ENCODE data around the gene PTCD2.

PTCD2 gene

DNA sequence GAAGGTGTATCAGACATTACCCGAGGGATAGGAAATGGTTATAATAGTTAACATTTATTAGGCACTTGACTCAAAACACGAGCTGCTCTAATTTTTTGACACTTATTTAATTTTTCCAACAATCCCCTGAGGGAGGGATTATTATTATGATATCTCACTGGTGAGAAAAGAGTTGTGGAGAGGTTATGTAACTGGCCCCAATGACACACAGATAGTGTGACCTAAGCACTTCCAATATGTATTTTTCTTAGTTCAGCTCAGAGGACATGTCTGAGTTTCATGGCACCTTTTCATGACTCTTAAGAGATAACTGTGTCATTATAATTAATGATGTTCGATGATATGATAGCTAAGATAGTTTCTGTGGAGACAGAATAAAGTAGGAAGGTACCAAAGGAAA lies 86.9 kb downstream of the PTCD2 start:
- TF ChIP-seq CTCF (conservative IDR thresholded peaks at IDR 0.05; ENCODE audit: low read length) (no peak), EZH2phosphoT487 (IDR thresholded peaks at IDR 0.05; ENCODE audit: borderline replicate concordance) (no peak)

GRCh38 chr5:72407541-72407940 lies 87.4 kb downstream of the PTCD2 start:
- H3K9me2 ChIP-seq (replicated peaks; ENCODE audit: low read depth, low read length) = no peaks in the 10 kb centered on the region
- no peaks in the 10 kb centered on the region for H3K36me3 ChIP-seq (ENCODE audit: insufficient read depth, low read length)
- no peaks in the 10 kb centered on the region for H3K4me1 ChIP-seq (ENCODE audit: insufficient read depth, low read length, poor library complexity, severe bottlenecking)
- TF ChIP-seq CTCF (conservative IDR thresholded peaks at IDR 0.05; ENCODE audit: low read length) = no peak
- no peak for TF ChIP-seq EZH2phosphoT487 (IDR thresholded peaks at IDR 0.05; ENCODE audit: borderline replicate concordance)
- no peaks in the 10 kb centered on the region for H3K9me3 ChIP-seq (ENCODE audit: insufficient read depth, low read depth, low read length)
- H4K20me1 ChIP-seq (ENCODE audit: insufficient read depth, low read length, poor library complexity, severe bottlenecking) = no peaks in the 10 kb centered on the region
- H3K27me3 ChIP-seq (ENCODE audit: insufficient read depth, low read length, poor library complexity, severe bottlenecking) = peaks cover 4% of the 10 kb centered on the region
- H2AFZ ChIP-seq (ENCODE audit: low read length) = no peak overlapping the region
- H3K4me2 ChIP-seq (ENCODE audit: low read depth, low read length, poor library complexity, severe bottlenecking) = no peak overlapping the region
- H3K4me3 ChIP-seq (ENCODE audit: low read length, poor library complexity, severe bottlenecking) = no peak overlapping the region
- no peaks in the 10 kb centered on the region for H3F3A ChIP-seq (ENCODE audit: low read depth)
- H3K9ac ChIP-seq (ENCODE audit: low read depth, low read length, poor library complexity, severe bottlenecking) = no peak overlapping the region
- no peaks in the 10 kb centered on the region for H3K79me2 ChIP-seq (ENCODE audit: insufficient read depth, low read length)

More for the DNA sequence above, 86.9 kb downstream of the PTCD2 start:
- Histone ChIP-seq H3K79me2 (ENCODE audit: insufficient read depth, low read length) (no peaks in the 10 kb centered on the region), H3K4me3 (ENCODE audit: low read length, poor library complexity, severe bottlenecking) (no peak overlapping the region), H3K9me3 (ENCODE audit: insufficient read depth, low read depth, low read length) (no peaks in the 10 kb centered on the region), H2AFZ (ENCODE audit: low read length) (no peak overlapping the region), H3K9ac (ENCODE audit: low read depth, low read length, poor library complexity, severe bottlenecking) (no peak overlapping the region), H3K27me3 (ENCODE audit: insufficient read depth, low read length, poor library complexity, severe bottlenecking) (peaks cover 4% of the 10 kb centered on the region), H3K9me2 (replicated peaks; ENCODE audit: low read depth, low read length) (no peaks in the 10 kb centered on the region), H3K4me1 (ENCODE audit: insufficient read depth, low read length, poor library complexity, severe bottlenecking) (no peaks in the 10 kb centered on the region), H3K4me2 (ENCODE audit: low read depth, low read length, poor library complexity, severe bottlenecking) (no peak overlapping the region), H3F3A (ENCODE audit: low read depth) (no peaks in the 10 kb centered on the region), H3K36me3 (ENCODE audit: insufficient read depth, low read length) (no peaks in the 10 kb centered on the region), H4K20me1 (ENCODE audit: insufficient read depth, low read length, poor library complexity, severe bottlenecking) (no peaks in the 10 kb centered on the region)

GRCh38 chr5:72408127-72408526 lies 88.0 kb downstream of the PTCD2 start:
- no peaks in the 10 kb centered on the region for H3K36me3 ChIP-seq (ENCODE audit: insufficient read depth, low read length)
- H3K9ac ChIP-seq (ENCODE audit: low read depth, low read length, poor library complexity, severe bottlenecking) = no peak overlapping the region

More at GRCh38 chr5:72408127-72408526, 88.0 kb downstream of the PTCD2 start:
- Histone ChIP-seq H3K4me1 (ENCODE audit: insufficient read depth, low read length, poor library complexity, severe bottlenecking) (no peaks in the 10 kb centered on the region), H3F3A (ENCODE audit: low read depth) (no peaks in the 10 kb centered on the region), H3K9me2 (replicated peaks; ENCODE audit: low read depth, low read length) (no peaks in the 10 kb centered on the region), H3K79me2 (ENCODE audit: insufficient read depth, low read length) (no peaks in the 10 kb centered on the region), H3K4me3 (ENCODE audit: low read length, poor library complexity, severe bottlenecking) (no peak overlapping the region), H4K20me1 (ENCODE audit: insufficient read depth, low read length, poor library complexity, severe bottlenecking) (no peaks in the 10 kb centered on the region), H3K27me3 (ENCODE audit: insufficient read depth, low read length, poor library complexity, severe bottlenecking) (peaks cover 4% of the 10 kb centered on the region), H3K9me3 (ENCODE audit: insufficient read depth, low read depth, low read length) (no peaks in the 10 kb centered on the region), H2AFZ (ENCODE audit: low read length) (no peak overlapping the region), H3K4me2 (ENCODE audit: low read depth, low read length, poor library complexity, severe bottlenecking) (no peak overlapping the region)
- TF ChIP-seq CTCF (conservative IDR thresholded peaks at IDR 0.05; ENCODE audit: low read length) (no peak), EZH2phosphoT487 (IDR thresholded peaks at IDR 0.05; ENCODE audit: borderline replicate concordance) (no peak)
